HUES48 (cell line): ENCODE measurements around the gene CLDN10.

Source experiments
- H3K27ac ChIP-seq: one replicate; pipeline ENCODE4 v1.7.0; 2013; ENCODE audit warnings: low read depth, low read length, inconsistent platforms
- H3K27me3 ChIP-seq: 2 replicates; pipeline ENCODE4 v1.6.1; 2013; ENCODE audit warnings: mild to moderate bottlenecking, low read length; ENCODE audit not compliant: control insufficient read depth, insufficient read depth
- H3K36me3 ChIP-seq: 2 replicates; pipeline ENCODE4 v1.6.1; 2013; ENCODE audit warnings: low read length; ENCODE audit not compliant: control insufficient read depth, insufficient read depth
- H3K4me1 ChIP-seq: 2 replicates; pipeline ENCODE4 v1.6.1; 2013; ENCODE audit warnings: mild to moderate bottlenecking, low read length; ENCODE audit not compliant: control insufficient read depth, insufficient read depth
- H3K4me3 ChIP-seq: 2 replicates; pipeline ENCODE4 v1.5.1; 2013; ENCODE audit warnings: mild to moderate bottlenecking, low read depth, low read length
- H3K9ac ChIP-seq: 2 replicates; pipeline ENCODE4 v1.6.1; 2013; ENCODE audit warnings: mild to moderate bottlenecking, low read depth, low read length, moderate library complexity
- H3K9me3 ChIP-seq: 2 replicates; pipeline ENCODE4 v1.6.1; 2013; ENCODE audit warnings: low read length; ENCODE audit not compliant: control insufficient read depth, insufficient read depth

Gene CLDN10, protein sequence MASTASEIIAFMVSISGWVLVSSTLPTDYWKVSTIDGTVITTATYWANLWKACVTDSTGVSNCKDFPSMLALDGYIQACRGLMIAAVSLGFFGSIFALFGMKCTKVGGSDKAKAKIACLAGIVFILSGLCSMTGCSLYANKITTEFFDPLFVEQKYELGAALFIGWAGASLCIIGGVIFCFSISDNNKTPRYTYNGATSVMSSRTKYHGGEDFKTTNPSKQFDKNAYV

DNA sequence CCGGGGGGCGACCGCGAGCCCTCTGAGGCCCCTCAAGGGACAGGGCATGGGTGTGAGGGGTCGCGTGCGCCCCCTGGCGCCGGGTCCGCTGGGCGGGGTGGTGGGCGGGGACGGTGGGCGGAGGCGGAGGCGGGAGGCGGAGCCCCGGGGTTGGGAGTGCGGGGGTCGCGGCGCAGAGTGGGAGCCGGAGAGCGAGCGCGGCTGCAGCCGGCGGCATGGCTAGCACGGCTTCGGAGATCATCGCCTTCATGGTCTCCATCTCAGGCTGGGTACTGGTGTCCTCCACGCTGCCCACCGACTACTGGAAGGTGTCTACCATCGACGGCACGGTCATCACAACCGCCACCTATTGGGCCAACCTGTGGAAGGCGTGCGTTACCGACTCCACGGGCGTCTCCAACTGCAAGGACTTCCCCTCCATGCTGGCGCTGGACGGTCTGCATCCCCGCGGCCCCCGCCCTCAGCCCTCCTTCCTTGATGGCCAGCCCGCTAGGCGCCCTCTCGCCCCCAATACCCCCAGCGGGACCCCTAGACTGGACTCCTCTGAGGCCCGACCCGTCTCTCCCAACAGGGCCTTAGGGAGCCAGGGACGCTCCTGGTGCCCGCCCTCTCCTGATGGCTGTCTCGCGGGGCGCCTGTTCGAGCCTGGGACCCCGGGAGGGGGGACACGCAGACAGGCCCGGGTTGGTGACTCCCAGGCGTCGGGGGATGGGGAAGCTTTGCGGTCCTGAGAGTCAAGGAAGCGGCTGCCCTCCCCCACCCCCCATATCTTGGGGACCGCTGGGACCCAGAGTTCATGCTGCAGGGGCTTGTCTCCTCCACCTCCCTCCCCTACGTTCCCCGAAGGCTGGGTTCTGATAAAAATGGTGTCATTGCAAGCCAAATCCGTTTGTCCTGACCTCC is at the start of gene CLDN10:
TSS of gene CLDN10 (plus strand) at position 182 of the 903 bp plus-strand sequence. CDS start at position 216, 34 bp downstream.
- Histone ChIP-seq H3K9me3 (no peaks in the 10 kb centered on the region), H3K27ac (no peak within 1 kb of the TSS), H3K36me3 (no peaks in the 10 kb centered on the region), H3K9ac (peak within 1 kb of the TSS; percentile 37), H3K4me1 (peaks cover 30% of the 10 kb centered on the region), H3K27me3 (peaks cover 20% of the 10 kb centered on the region), H3K4me3 (peak within 1 kb of the TSS; percentile 82)

DNA sequence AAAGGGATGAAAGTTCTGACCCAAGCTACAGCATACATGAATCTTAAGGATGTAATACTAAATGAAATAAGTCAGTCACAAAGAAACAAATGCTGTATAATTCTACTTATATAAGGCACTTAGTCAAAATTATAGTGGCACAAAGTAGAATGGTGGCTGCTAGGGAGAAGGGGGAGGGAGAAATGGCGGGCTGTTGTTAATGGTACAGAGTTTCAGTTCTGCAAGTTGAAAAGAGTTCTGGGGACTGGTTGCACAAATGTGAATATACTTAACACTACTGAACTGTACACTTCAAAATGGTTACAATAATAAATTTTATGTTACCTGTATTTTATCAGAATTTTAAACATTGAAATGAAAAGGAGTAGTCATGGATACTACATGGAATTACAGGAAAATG is 48.9 kb upstream of the CLDN10 start:
- Histone ChIP-seq H3K9me3 (no peaks in the 10 kb centered on the region), H3K27ac (no peak overlapping the region), H3K4me3 (no peak overlapping the region), H3K9ac (no peak overlapping the region), H3K36me3 (no peaks in the 10 kb centered on the region), H3K27me3 (no peaks in the 10 kb centered on the region), H3K4me1 (peaks cover 9% of the 10 kb centered on the region)

GRCh38 chr13:95505265-95505664 is 47.3 kb upstream of the CLDN10 start:
- H3K4me1 ChIP-seq = peaks cover 9% of the 10 kb centered on the region

GRCh38 chr13:95505986-95506385 is 46.5 kb upstream of the CLDN10 start:
- Histone ChIP-seq H3K36me3 (no peaks in the 10 kb centered on the region), H3K4me3 (no peak overlapping the region), H3K9me3 (no peaks in the 10 kb centered on the region), H3K9ac (no peak overlapping the region), H3K27ac (no peak overlapping the region), H3K4me1 (peaks cover 9% of the 10 kb centered on the region), H3K27me3 (no peaks in the 10 kb centered on the region)

More at GRCh38 chr13:95505265-95505664, 47.3 kb upstream of the CLDN10 start:
- Histone ChIP-seq H3K27me3 (no peaks in the 10 kb centered on the region), H3K9ac (no peak overlapping the region), H3K9me3 (no peaks in the 10 kb centered on the region), H3K27ac (peak overlapping the region; percentile 71), H3K4me3 (no peak overlapping the region; the same call in 1 of the 2 replicates), H3K36me3 (no peaks in the 10 kb centered on the region)

GRCh38 chr13:95507991-95508390 is 44.5 kb upstream of the CLDN10 start:
- peaks cover 9% of the 10 kb centered on the region for H3K4me1 ChIP-seq
- no peak overlapping the region for H3K27ac ChIP-seq
- H3K4me3 ChIP-seq = no peak overlapping the region
- no peaks in the 10 kb centered on the region for H3K27me3 ChIP-seq
- no peak overlapping the region for H3K9ac ChIP-seq
- no peaks in the 10 kb centered on the region for H3K36me3 ChIP-seq
- H3K9me3 ChIP-seq = no peaks in the 10 kb centered on the region

GRCh38 chr13:95508996-95509395 is 43.5 kb upstream of the CLDN10 start:
- Histone ChIP-seq H3K36me3 (no peaks in the 10 kb centered on the region), H3K9ac (no peak overlapping the region), H3K9me3 (no peaks in the 10 kb centered on the region), H3K27ac (no peak overlapping the region), H3K4me1 (peaks cover 9% of the 10 kb centered on the region), H3K27me3 (no peaks in the 10 kb centered on the region), H3K4me3 (no peak overlapping the region)

DNA sequence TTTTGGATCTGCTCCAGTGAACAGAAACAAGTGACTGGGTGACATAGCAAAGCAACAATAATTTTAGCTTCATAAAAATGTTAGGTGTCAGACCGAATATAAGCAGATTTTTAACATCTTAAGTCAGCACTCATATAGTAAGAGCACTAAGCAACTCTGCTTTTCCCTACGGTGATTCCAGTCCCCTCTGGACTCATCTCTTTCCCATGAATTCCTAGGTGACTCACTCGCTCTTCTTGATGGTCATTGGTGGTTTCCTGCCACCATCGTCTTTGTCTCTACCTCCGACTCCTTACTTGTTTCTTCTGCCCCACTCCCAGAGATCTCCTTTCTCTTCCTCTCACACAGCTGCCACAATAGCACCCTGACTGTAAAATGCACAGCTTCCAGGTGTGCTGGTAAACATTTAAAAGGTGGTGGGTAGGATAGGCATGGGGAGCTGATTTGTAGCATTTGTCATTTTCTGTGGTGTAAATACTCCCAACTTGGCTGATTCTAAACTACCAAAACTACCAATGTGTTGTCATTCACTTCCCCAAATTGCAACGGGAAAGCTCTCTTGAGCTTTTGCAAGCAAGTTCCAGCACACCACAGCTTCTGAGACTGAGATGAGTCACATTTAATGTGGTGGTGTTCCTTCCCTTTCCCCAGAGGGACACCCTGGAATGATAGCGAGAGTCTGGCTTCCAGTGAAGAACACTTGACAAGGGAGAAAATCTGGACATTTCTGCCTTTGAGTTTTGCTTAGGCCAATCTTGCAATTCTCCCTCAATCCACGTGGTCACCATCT is 42.8 kb upstream of the CLDN10 start:
- Histone ChIP-seq H3K4me3 (no peak overlapping the region), H3K27me3 (no peaks in the 10 kb centered on the region), H3K27ac (no peak overlapping the region), H3K9me3 (no peaks in the 10 kb centered on the region), H3K9ac (no peak overlapping the region), H3K36me3 (no peaks in the 10 kb centered on the region), H3K4me1 (peaks cover 7% of the 10 kb centered on the region)

- Histone ChIP-seq H3K4me1 (no peaks in the 10 kb centered on the region), H3K27ac (no peak overlapping the region)
Measured at GRCh38 chr13:95510950-95511349, 41.6 kb upstream of the CLDN10 start.

DNA sequence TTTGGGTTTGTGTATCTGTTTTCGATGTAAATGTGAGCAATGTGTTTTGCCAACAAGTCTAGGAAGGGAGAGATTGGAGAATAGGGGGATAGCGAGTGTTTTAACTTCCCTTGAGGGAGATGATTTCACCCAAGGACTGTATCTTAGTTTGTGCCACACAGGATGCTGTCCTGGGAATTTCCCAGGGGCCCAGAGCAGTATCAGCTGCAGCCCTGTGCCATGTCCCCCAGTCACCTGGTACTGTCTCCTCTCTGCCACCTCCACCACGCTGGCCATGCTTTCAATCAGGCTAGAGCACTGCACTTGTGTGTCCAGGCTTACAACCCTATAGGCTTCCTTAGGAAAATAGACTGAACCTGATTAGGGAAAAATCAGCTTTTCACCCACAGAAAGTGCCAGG is 40.1 kb upstream of the CLDN10 start:
- H3K27ac ChIP-seq = no peak overlapping the region
- no peaks in the 10 kb centered on the region for H3K4me1 ChIP-seq
- no peak overlapping the region for H3K9ac ChIP-seq
- no peak overlapping the region for H3K4me3 ChIP-seq
- no peaks in the 10 kb centered on the region for H3K27me3 ChIP-seq
- H3K36me3 ChIP-seq = no peaks in the 10 kb centered on the region
- H3K9me3 ChIP-seq = no peaks in the 10 kb centered on the region

More at GRCh38 chr13:95510950-95511349, 41.6 kb upstream of the CLDN10 start:
- H3K4me3 ChIP-seq = no peak overlapping the region
- H3K27me3 ChIP-seq = no peaks in the 10 kb centered on the region
- no peaks in the 10 kb centered on the region for H3K9me3 ChIP-seq
- H3K36me3 ChIP-seq = no peaks in the 10 kb centered on the region
- no peak overlapping the region for H3K9ac ChIP-seq

- Histone ChIP-seq H3K36me3 (no peaks in the 10 kb centered on the region), H3K4me3 (no peak overlapping the region), H3K27me3 (no peaks in the 10 kb centered on the region), H3K4me1 (no peaks in the 10 kb centered on the region), H3K9me3 (no peaks in the 10 kb centered on the region), H3K9ac (no peak overlapping the region), H3K27ac (no peak overlapping the region)
Measured at GRCh38 chr13:95512957-95513356, 39.6 kb upstream of the CLDN10 start.
